ENCODE measurements around the gene CNTN1. TPM values are rescaled to one million over a fixed set of nuclear protein-coding genes. Genes with fewer than 3 reads are reported as not detected.
A peak's percentile ranks its signal among the peaks of the same experiment; 100 is the strongest.

The CNTN1 gene
- total and polyA plus RNA-seq, 2 of the 8 experiments (the other 6 are each of a cell fraction or from before 2014, with no cell fraction given): 7.2 to 21.8 TPM

GRCh38 chr12:40959041-40959440 is 266.8 kb downstream of the CNTN1 start:
- no peak for FAIRE-seq
- H3K23me2 ChIP-seq (ENCODE audit: low read depth, low read length): no peaks in the 10 kb centered on the region; the same call in 1 of the 2 replicates
- H2AK5ac ChIP-seq (ENCODE audit: low read depth, low read length): no peak overlapping the region
- H3K14ac ChIP-seq (ENCODE audit: insufficient read length): no peak overlapping the region
- no peaks in the 10 kb centered on the region; a peak in 1 of 7 replicates for H3K27me3 ChIP-seq (replicated peaks in 1 of 4; ENCODE audit: control insufficient read depth in 3 of 4, extremely low read depth in 1 of 4, insufficient read depth in 3 of 4, low read length in 3 of 4)
- H2BK120ac ChIP-seq (replicated peaks; ENCODE audit: low read depth, low read length): no peak overlapping the region
- no peak overlapping the region for H4K8ac ChIP-seq (ENCODE audit: extremely low read depth, insufficient read depth, low read length)
- no peaks in the 10 kb centered on the region for H3K36me3 ChIP-seq (ENCODE audit: control insufficient read depth in 2 of 4, insufficient read depth in 4 of 4, low read length in 3 of 4)
- 90% methylated on average over 2 of the region's 2 CpGs; no CpG with 5 or more reads in 1 of the 2 experiments for WGBS, 2 experiments (ENCODE audit: extremely low coverage in 1 of 2, insufficient coverage in 1 of 2, insufficient read length in 1 of 2, insufficient replicate concordance in 2 of 2, low coverage in 1 of 2, low lambda C conversion rate in 2 of 2, missing lambda C conversion rate in 1 of 2)
- no peak overlapping the region for H3K56ac ChIP-seq (replicated peaks; ENCODE audit: insufficient read length, low read depth, low read length)
- H3K9me3 ChIP-seq (ENCODE audit: insufficient read depth in 2 of 2, low read depth in 1 of 2, low read length in 1 of 2): no peaks in the 10 kb centered on the region
- H2BK20ac ChIP-seq (ENCODE audit: low read length): no peak overlapping the region
- no peak overlapping the region for H4K5ac ChIP-seq (ENCODE audit: insufficient read length, low read depth, low read length)
- no peak overlapping the region for H3K23ac ChIP-seq (ENCODE audit: insufficient read length)
- no peaks in the 10 kb centered on the region for H3K79me2 ChIP-seq (ENCODE audit: control insufficient read depth in 1 of 2, insufficient read depth in 2 of 2, low read length in 2 of 2)
- H3K4ac ChIP-seq (replicated peaks; ENCODE audit: insufficient read length, low read depth, low read length): no peak overlapping the region
- no peak overlapping the region for H3K4me3 ChIP-seq (ENCODE audit: extremely low read depth in 1 of 4, insufficient read depth in 2 of 4, low read depth in 3 of 4, low read length in 4 of 4)
- no peak overlapping the region for H2AFZ ChIP-seq (ENCODE audit: low read length)
- H3K18ac ChIP-seq (ENCODE audit: extremely low read depth, low read length): no peak overlapping the region
- no peak overlapping the region for H4K91ac ChIP-seq (replicated peaks; ENCODE audit: insufficient read length, low read length)
- H3K79me1 ChIP-seq (ENCODE audit: low read depth, low read length): no peaks in the 10 kb centered on the region
- DNase-seq (ENCODE audit: low read depth in 1 of 2, low spot score in 2 of 2): no peak
- no peak overlapping the region for H2BK5ac ChIP-seq (ENCODE audit: low read depth, low read length)
- H3K4me1 ChIP-seq (replicated peaks in 1 of 4; ENCODE audit: control insufficient read depth in 3 of 4, insufficient read depth in 4 of 4, low read length in 3 of 4): no peaks in the 10 kb centered on the region
- ChIA-PET CTCF (ENCODE audit: partially characterized antibody) (interaction anchor here (1.1 kb wide), 1 partner anchor 13 kb away, joined by 3 read pairs; no protein-coding TSS in a partner anchor), POLR2A (ENCODE audit: partially characterized antibody) (no interaction called here)
- no peak overlapping the region for H3K27ac ChIP-seq (ENCODE audit: low read depth, low read length)
- H4K20me1 ChIP-seq (replicated peaks in 1 of 2; ENCODE audit: control insufficient read depth in 1 of 2, insufficient read depth in 2 of 2, low read length in 2 of 2): no peaks in the 10 kb centered on the region
- H3K4me2 ChIP-seq (ENCODE audit: insufficient read depth in 1 of 2, low read depth in 2 of 2, low read length in 2 of 2): no peak overlapping the region
- H2BK12ac ChIP-seq (ENCODE audit: low read depth, low read length): no peak overlapping the region
- H2BK15ac ChIP-seq (ENCODE audit: low read length): no peak overlapping the region
- peak overlapping the region in 1 of 4 experiments; percentile 34; a peak in 1 of 7 replicates for H3K9ac ChIP-seq (replicated peaks in 1 of 4; ENCODE audit: extremely low read depth in 1 of 4, low read depth in 3 of 4, low read length in 3 of 4)

Data from H1 (cell line).